Measurements from ENCODE around the gene RSAD1.
"Not testable (repeated sequence)": the region's sequence is repeated elsewhere in the genome, so short reads cannot be mapped to it uniquely, and the experiment has no call there.

Gene RSAD1

DNA sequence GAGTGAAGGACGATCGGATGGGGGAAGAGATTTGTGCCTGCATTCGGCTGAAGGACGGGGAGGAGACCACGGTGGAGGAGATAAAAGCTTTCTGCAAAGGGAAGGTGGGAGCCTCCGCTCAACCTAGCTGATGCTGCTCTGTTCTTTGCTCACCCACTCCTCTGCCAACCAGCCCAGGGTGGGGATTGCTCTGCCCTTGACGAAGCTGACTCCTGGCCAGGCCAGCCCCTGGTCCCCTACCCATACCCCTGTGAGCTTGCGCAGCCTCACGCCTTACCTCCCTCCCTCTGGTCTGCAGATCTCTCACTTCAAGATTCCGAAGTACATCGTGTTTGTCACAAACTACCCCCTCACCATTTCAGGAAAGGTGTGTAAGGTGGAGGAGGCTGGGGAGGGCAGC, 4.8 kb upstream of the RSAD1 start:
- DNase-seq = no peak

DNA sequence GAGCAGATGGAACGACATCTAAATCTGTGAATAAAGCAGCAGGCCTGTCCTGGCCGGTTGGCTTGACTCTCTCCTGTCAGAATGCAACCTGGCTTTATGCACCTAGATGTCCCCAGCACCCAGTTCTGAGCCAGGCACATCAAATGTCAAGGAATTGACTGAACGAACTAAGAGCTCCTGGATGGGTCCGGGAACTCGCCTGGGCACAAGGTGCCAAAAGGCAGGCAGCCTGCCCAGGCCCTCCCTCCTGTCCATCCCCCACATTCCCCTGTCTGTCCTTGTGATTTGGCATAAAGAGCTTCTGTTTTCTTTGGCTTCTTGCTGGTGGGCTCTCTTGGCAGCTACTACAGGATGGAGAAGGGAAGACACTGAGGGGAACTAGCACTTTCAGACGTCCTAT, 4.1 kb upstream of the RSAD1 start:
- DNase-seq = no peak

DNA sequence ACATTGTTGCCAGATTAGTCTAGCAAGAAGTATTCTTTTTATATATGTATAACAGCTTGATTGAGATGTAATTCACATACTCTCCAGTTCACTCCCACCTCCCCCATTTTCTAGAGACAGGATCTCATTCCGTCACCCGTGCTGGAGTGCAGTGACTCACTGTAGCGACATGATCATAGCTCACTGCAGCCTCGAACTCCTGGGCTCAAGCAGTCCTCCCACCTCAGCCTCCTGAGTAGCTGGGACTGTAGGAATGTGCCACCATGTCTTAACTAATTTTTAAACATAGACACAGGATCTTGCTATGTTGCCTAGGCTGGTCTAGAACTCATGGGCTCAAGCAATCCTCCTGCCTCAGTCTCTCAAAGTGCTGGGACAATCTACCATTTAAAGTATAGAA, 3.3 kb upstream of the RSAD1 start:
- no peak for DNase-seq

DNA sequence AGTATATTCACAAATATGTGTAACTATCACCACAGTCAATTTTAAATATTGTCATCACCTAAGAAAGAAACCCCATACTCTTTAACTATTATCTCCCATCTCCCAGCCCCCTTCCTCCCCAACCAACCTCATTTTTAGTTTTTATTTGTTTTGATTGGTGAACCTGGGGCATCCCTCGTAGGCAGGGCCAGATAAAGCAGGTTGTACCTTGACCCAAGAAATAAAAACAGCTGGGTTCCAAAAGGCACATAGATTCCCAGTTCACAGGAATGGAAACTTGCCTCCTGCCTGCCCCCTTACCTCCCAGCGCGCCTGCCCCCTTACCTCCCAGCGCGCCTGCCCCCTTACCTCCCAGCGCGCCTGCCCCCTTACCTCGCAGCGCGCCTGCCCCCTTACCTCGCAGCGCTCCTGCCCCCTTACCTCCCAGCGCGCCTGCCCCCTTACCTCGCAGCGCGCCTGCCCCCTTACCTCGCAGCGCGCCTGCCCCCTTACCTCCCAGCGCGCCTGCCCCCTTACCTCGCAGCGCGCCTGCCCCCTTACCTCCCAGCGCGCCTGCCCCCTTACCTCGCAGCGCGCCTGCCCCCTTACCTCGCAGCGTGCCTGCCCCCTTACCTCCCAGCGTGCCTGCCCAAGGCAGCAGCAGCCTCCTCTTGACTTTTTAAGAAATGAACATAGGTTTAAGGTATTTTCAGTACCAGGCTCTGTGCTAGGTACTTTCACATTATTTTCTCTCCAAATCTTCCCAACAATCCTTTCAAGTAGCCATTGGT, 2.7 kb upstream of the RSAD1 start:
- not testable (repeated sequence) for DNase-seq

DNA sequence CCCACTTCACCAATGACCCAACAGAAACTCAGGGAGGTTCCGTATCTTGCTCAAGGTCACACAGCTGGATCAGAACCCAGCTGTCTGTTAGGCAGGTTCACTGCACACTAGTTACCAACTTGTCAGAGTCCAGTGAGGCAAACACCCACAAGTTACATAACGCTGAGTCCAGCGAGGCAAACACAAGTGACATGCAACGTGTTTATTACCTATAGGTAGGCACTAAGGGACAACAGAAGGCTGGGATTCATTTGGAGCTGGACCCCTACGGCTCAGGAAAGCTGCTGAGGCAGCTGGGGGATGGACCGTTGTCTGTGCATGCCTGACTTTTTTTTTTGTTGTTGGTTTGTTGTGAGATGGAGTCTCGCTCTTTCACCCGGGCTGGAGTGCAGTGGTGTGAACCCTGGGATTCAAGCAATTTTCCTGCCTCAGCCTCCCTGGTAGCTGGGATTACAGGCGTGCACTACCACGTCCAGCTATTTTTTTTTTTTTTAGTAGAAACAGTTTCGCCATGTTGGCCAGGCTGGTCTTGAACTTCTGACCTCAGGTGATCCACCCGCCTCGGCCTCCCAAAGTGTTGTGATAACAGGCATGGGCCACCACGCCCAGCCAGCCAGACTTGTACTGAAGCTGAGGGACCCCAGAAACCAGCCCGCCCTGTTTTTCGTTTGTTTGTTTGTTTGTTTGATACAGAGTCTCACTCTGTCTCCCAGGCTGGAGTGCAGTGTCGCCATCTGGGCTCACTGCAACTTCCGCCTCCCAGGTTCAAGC, 1.9 kb upstream of the RSAD1 start:
- DNase-seq = no peak

DNA sequence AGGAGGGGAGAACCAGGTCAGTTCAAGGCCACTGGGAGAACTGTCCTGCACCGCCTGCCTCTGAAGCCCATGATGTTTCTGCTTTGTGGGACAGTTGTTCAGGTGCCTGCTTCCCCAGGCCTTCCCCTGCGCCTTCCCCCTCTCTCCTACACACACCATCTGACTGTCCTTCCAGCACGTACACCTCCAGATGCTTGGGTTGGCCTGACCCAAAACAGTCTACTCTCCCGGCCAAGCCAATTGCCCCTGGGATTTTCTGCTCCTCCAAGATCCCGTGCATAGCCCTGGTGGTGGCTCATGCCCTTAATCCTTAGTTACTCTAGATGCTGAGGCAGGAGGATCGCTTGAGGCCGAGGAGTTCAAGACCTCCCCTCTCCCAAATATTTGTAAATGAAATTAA, 684 bp upstream of the RSAD1 start:
- DNase-seq = no peak

DNA sequence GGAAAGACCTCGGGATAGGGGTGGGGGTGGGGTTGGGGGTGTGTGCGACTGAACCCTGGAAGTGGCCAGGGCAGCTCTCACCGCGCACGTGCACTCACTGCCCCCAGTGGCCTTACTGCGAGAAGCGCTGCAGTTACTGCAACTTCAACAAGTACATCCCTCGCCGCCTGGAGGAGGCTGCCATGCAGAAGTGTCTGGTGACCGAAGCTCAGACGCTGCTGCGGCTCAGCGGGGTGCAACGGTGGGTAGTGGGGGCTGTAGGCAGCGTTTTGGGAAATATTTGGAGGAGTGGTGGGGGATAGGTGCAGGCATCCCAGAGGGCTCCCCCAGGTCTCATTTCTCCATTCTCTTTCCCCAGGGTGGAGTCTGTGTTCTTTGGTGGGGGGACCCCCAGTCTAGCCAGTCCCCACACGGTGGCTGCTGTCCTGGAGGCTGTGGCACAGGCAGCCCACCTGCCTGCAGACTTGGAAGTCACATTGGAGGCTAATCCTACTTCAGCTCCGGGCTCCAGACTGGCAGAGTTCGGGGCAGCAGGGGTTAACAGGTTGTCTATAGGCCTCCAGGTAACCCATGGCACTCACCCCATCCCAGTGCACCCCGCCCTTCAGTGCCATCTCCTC, 972 bp downstream of the RSAD1 start:
- DNase-seq = peak; percentile 79

DNA sequence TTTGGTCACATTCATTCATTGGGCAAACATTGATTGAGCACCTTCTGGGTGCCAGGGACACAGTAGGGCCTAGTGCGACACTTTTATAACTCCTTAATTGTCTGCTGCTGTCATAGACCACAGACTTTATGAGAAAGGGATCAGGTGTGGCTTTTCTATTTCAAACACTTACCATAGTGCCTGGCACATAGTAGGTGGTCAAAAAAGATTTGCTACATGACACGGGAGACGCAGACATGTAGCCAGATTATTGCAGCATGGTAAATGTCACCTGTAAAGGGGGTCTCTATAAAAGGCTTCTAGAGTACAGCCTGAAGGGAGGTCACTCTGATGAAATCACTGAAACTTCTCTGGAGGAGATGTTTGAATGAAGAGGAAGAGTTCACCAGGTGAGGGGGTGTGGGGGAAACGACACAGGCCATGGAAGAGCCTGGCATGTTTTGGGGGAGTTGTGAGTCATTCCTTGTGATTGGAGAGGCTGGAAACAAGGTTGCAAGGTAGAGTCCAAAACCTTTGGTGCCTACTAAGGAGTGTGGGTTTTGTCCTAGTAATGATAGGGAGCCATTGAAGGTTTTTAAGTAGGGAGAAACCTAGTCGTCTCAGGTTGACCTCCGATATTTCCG, 1.6 kb downstream of the RSAD1 start:
- DNase-seq = no peak

DNA sequence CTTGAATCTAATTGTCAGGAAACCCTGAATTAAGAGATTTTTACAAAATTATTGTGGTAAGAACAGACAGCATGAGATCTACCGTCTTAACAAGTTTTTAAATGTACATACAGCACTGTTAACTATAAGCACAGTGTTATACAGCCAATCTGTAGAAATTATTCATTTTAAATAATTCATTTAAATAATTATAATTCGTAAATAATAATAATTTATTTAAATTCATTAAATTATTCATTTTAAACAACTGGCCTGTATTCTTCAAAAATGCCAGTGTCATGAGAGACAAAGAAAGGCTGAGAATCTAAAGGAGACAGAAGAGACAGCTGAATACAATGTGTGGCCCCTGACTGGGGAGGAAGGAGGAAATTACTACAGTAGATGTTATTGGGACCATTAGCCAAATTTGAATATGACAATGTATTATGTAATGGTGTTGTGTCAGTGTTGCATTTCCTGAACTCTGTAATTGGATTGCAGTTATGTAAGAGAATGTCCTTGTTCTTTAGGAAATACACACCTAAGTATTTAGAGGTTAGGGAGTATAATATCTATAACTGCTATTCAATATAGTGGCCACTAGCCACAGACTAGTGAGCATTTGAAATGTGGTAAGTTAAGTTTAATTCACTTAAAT, 2.3 kb downstream of the RSAD1 start:
- no peak for DNase-seq

DNA sequence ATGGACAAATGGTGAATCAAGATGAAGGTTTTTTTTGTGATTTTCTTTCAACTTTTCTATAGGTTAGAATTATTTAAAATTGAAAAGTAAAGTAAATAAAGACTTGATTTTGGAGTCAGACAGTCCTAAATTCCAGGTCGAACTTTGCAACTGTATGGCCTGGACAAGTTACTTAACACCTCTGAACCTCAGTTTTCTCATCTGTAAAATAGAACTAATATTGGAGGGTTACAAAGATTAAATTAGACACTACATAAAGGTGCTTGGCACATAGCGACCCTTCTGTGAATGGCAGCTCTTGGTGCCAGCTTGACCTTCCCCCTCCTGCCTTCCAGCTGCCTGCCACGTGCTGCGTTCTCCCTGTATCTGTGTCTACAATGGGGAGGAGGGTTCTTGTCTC, 3.0 kb downstream of the RSAD1 start:
- no peak for DNase-seq

DNA sequence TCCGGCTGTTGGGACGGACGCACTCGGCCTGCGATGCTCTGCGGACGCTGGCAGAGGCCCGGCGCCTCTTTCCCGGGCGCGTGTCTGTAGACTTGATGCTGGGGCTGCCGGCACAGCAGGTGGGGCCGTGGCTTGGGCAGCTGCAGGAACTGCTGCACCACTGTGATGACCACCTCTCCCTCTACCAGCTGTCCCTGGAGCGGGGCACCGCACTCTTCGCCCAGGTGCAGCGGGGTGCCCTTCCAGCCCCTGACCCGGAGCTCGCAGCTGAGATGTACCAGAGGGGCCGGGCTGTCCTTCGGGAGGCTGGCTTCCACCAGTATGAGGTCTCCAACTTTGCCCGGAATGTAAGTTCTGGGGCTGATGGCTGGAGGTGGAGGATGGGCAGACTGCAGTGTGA, 3.5 kb downstream of the RSAD1 start:
- no peak for DNase-seq

DNA sequence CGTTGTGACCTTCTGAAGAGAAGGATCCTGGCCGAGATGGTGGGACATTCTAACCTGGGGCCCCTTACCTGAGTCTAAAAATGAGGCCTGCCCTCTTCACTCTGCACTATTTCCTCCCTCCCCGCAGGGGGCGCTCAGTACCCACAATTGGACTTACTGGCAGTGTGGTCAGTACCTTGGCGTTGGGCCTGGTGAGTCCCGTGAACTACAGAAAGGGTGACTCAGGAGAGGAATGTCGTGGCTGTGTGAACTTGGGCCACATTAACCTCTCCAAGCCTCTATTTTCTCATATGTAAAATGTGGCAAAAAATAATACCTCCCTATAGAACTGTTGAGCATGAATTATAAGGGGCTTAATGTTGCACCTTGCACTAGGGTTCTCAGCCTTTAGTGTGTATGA, 3.9 kb downstream of the RSAD1 start:
- DNase-seq = peak; percentile 89

DNA sequence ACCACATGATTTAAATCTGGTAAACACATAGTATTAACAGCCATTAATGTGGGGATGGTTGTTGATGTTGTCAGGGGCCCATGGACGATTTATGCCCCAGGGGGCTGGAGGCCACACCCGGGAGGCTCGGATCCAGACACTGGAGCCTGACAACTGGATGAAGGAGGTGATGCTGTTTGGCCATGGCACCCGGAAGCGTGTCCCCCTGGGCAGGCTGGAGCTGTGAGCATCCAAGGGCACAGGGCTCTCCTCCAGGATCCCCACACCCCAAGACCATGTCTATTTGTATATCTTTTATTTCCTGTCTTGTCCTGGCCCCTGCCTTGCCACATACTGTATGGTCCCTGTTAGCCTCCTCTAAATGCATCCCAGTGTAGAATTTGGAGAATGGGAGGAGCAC, 4.6 kb downstream of the RSAD1 start:
- no peak for DNase-seq

DNA sequence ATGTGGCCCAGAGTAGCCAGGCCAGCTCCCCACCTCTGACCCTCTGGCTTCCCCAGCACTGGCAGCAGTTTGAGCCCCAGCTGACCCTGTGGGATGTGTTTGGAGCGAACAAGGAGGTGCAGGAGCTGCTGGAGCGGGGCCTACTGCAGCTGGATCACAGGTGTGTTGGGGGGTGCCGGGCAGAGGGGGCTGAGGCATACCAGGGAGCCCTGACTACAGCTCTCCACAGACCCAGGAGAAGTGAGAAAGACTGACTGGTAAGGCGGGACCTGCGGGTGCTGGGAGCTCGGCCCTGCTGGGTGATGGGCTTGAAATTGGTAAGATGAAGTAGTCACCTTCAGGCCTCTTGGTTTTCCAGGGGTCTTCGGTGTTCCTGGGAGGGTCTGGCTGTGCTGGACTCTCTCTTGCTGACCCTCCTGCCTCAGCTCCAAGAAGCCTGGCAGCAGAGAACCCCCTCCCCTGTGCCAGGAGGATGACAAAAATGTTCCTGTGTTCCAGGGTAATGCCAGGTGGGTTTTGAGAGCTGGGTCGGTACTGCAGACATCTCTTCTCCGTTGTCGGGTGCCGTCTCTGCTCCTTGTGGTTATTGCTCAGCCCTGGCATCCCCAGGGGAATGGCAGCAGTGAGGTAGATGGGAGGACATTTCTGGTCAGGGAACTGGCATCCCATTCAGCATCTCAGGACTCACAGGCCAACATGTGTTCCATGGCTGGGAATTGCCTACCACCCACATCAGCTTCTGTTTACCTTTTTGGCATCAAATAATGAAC, 5.9 kb downstream of the RSAD1 start:
- DNase-seq = no peak

DNA sequence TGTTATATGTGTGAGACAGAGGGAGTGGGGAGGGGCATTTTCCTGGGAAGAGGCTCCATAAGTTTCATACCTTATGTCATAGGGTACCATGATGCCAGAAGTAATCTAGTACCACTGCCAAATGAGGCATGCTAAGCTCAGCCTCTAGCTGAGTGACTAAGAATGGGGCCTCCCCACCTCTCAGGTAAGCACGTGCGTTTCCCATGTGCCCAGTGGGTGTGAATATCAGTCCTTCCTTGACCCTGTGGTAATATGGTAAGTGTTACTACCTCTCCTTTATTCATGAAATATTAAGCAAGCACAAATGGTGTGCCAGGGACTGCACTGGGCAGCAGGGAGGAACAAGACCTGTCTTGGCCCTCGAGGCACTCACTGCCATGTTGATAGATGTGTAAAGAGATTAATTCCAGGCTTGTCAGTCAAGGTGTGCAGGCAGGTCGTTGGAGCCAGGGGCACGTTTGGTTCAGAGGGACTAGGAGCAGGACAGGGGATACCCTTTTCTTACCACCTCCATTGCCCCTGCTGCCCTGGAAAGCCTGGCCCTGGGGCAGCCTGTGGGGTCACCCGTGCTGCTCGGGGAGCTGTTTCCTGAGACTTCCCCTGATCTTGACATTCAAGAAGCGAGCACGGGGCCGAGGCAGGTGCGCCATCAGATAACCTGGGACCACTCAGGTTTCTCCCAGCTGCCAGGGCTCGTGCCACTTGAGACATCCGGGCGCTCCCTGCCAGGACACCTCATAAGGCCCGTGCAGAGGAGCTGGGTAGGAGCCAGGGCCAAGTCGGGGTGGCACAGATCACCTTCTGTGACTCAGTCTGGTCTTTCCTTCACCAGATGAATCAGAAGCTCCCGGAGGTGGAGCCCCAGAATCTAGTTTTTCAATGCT, 8.8 kb downstream of the RSAD1 start:
- no peak for DNase-seq

DNA sequence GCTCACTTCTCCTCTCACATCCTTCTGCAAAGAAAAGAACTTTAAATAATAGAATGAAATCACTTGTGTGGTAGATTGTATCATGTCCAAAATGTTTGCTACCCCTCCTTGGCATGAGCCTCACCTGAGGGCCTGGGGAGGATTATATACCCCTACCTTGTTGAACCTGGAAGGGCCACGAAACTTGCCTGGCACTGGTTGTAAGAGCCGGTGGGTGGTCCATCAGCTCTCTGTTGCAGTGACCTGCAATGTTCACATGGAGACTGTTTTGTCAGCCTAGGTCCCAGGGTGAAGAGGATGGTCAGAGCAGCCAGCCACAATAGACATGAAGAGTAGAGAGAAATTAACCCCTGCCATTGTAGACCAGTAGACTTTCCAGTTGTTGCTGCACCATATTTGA, 10.2 kb downstream of the RSAD1 start:
- no peak for DNase-seq

DNA sequence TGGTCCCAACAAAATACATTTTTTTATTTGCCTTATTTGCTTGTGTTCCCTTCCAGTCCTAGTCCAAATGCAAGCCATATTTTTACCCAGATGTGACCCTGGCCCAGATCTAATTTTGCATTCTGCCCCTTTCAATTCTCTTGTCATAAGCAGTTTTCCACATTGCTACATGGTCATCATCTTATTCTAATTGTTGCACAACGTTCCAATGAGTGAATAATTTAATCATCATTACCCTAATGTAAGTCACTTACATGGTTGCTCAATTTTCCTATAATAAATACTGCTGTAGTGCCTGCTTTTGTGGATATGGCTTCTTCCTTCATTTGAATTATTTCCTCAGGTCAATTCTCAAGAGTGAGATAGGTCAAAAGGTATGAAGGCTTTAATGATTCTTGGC, 12.8 kb downstream of the RSAD1 start:
- DNase-seq = no peak

DNA sequence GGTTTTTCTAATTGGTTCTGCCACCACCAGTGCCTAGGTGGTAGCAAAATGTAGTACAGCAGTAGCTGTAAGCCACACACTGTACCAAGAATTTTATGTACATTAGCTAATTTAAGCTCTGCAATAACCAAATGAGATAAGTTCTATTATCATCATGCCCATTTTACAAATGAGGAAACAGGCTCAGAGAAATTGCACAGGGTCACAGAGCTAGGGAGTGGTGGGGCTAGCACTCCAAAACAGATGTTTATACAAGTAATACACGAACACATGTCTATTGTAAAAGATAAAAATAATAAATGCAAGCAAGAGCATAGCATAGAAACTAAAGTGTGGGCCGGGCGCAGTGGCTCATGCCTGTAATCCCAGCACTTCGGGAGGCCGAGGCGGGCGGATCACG, 13.6 kb downstream of the RSAD1 start:
- no peak for DNase-seq

DNA sequence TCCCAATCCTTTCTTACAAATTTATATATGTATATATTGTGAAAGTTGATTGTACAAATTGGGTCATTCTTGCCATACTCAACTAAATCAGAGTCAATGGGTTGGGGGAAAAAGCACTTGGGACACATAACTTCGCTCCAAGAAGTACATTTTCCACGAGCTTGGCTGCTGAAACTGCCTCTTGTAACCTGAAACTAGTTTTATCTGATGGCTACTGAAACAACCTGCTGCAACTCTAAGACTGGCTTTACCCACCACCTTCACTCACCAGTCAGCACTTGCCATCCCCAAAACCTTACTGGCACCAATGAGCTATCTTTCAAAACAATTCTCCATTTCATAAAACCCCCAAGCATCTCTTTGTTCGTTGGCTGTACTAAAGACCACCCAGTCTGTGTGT, 15.1 kb downstream of the RSAD1 start:
- no peak for DNase-seq

DNA sequence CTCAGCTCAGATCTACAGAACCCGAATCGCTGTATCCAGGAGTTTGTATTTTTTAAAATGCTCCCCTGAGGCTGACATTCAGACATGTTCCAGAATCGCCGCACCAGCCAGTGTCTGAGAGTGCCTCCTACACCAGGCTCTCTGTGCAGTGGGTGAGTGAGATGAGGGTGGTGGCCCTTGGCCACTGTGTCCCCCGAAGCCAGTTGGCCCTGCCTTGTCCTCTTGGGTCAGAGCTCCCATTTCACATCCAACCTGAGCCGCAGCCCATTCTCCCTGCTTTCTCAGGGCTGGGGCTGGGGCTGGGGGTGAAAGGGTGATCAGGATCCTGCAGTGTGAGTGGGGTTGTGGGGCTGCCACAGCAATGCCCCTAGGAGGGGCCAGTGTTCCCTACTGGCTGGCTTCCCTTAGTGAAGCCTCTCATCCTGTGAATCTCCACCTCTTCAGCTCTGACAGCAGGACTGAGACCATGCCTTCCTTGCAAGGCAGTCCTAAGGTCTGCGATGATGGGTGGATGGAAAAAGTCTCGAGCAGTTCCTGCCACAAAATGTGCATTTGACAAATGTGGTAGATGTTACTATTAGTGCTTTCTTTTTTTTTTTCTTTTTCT, 16.7 kb downstream of the RSAD1 start:
- DNase-seq = no peak

DNA sequence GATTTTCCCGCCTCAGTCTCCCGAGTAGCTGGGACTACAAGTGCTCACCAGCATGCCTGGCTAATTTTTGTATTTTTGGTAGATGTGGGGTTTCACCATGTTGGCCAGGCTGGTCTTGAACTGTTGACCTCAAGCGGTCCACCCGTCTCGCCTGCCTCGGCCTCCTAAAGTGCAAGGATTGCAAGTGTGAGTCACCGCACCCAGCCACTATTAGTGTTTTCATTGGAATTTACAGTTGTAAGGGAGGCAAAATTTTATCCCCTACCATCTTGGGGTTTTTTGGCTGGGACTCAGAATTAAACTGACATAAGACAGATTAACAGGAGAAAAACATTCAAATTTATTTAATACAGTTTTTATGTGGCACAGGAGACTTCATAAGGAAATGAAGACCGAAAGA, 17.3 kb downstream of the RSAD1 start:
- DNase-seq = no peak

All from activated CD8-positive, alpha-beta memory T cell treated with anti-CD3 and anti-CD28 coated beads for 24 hours (primary cell).